Mesothelial cell of epicardium (in vitro differentiated cells): ENCODE data around the gene CAST. TPM values are rescaled to one million over a fixed set of nuclear protein-coding genes. Genes with fewer than 3 reads are reported as not detected.
A peak's percentile ranks its signal among the peaks of the same experiment; 100 is the strongest.

Experiments
- DNase-seq, 2 experiments: peaks; one replicate each; pipeline ENCODE4 v3.0.0; 2021; ENCODE audit warnings: low spot score in 2 of 2; ENCODE audit not compliant: unreplicated experiment in 2 of 2
- H3K27ac Mint-ChIP-seq: 2 replicates; pipeline ENCODE4 v1.8.0; 2021; ENCODE audit warnings: mixed read lengths
- H3K27me3 Mint-ChIP-seq: 2 replicates; pipeline ENCODE4 v1.8.0; 2021; ENCODE audit warnings: low read depth, mixed read lengths
- H3K36me3 Mint-ChIP-seq: 2 replicates; pipeline ENCODE4 v1.8.0; 2021; ENCODE audit warnings: mixed read lengths
- H3K4me1 Mint-ChIP-seq: 2 replicates; pipeline ENCODE4 v1.8.0; 2021; ENCODE audit warnings: mixed read lengths
- H3K4me3 Mint-ChIP-seq: 2 replicates; pipeline ENCODE4 v1.8.0; 2021; ENCODE audit warnings: mild to moderate bottlenecking, moderate library complexity, mixed read lengths
- H3K9me3 Mint-ChIP-seq: 2 replicates; pipeline ENCODE4 v1.8.0; 2021; ENCODE audit warnings: mixed read lengths
- total RNA-seq: library from RNA; stranded (reverse); gene quantifications from 3 replicates; pipeline ENCODE4 v1.2.1, GENCODE V29; 2021
- TF ChIP-seq, protein P1 (sequence below): fragments of 200-600 bp; sonication (generic); IDR thresholded peaks from one replicate; pipeline ENCODE4 v1.5.0; 2021; ENCODE audit warnings: antibody characterized with exemption; ENCODE audit not compliant: unreplicated experiment

CAST gene
- total RNA-seq, 1 donor from 2014 or later = 132 TPM

DNA sequence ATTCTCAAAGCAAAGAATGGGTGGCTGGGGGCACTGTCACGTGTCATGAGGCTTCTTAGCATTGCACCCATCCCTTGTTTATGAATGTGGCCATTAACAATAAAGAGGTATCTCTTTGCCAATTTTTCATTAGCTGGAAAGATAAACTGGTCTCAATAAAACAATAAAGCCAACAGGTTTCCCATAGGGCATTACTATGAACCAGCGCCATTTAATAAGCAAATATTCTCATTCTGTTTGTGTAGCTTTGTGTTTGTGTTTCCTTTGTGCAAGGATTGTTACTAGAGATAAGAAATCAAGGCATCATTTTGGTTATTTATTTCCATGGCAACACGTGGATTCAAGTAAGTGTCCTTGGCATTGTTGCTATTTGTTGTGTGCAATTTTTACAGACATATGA lies 37.6 kb upstream of the CAST start:
- no peaks in the 10 kb centered on the region for H3K9me3 Mint-ChIP-seq
- no peaks in the 10 kb centered on the region for H3K27me3 Mint-ChIP-seq
- TF ChIP-seq, protein P1, sequence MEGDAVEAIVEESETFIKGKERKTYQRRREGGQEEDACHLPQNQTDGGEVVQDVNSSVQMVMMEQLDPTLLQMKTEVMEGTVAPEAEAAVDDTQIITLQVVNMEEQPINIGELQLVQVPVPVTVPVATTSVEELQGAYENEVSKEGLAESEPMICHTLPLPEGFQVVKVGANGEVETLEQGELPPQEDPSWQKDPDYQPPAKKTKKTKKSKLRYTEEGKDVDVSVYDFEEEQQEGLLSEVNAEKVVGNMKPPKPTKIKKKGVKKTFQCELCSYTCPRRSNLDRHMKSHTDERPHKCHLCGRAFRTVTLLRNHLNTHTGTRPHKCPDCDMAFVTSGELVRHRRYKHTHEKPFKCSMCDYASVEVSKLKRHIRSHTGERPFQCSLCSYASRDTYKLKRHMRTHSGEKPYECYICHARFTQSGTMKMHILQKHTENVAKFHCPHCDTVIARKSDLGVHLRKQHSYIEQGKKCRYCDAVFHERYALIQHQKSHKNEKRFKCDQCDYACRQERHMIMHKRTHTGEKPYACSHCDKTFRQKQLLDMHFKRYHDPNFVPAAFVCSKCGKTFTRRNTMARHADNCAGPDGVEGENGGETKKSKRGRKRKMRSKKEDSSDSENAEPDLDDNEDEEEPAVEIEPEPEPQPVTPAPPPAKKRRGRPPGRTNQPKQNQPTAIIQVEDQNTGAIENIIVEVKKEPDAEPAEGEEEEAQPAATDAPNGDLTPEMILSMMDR = no peak
- no peak overlapping the region for H3K4me3 Mint-ChIP-seq
- H3K36me3 Mint-ChIP-seq = no peaks in the 10 kb centered on the region
- H3K4me1 Mint-ChIP-seq = peaks cover 35% of the 10 kb centered on the region
- no peak overlapping the region for H3K27ac Mint-ChIP-seq
- DNase-seq = no peak

DNA sequence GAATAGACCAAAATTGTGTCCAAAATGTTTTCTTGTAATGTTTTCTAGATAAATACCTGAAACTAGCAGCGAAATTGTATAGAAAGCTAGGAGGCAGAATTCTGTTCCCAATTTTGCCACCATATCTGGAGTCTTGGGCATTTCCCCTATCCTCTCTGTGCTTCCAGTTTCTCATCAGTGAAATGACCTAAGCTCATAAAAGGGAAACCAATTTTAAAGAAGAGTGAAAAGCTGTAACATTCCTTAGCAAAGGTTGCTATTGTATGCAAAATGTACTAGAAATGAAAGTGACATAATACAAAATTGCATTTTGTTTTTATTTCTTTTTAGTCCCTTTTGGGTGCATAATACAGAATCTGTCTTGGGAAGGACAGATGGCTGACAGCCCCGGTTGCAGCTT lies 36.8 kb upstream of the CAST start:
- H3K9me3 Mint-ChIP-seq = no peaks in the 10 kb centered on the region
- H3K4me1 Mint-ChIP-seq = peaks cover 42% of the 10 kb centered on the region
- no peak overlapping the region for H3K27ac Mint-ChIP-seq
- H3K27me3 Mint-ChIP-seq = no peaks in the 10 kb centered on the region
- no peaks in the 10 kb centered on the region for H3K36me3 Mint-ChIP-seq
- H3K4me3 Mint-ChIP-seq = no peak overlapping the region
- DNase-seq = no peak
- TF ChIP-seq, protein P1 = no peak

DNA sequence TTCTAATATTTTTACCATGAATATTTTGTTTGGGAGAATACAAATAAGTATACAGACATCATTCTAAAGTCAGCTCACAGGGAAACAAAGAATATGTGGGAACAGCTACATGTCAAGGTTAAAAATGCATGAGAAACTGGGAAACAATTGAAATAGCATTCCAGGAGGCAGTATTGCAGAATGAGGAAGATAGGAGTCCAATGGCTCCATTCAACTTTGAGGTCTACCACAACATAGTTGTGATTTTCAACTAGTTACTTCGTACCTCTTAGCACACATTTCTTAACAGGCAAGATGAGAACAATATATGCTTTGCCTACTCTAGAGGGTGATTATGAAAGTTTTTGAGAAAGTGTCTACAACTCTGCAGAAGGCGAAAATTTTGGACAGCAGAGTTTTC lies 35.2 kb upstream of the CAST start:
- H3K27me3 Mint-ChIP-seq = no peaks in the 10 kb centered on the region
- H3K27ac Mint-ChIP-seq = no peak overlapping the region
- TF ChIP-seq, protein P1 = no peak
- no peak overlapping the region for H3K4me3 Mint-ChIP-seq
- H3K4me1 Mint-ChIP-seq = peaks cover 47% of the 10 kb centered on the region
- no peaks in the 10 kb centered on the region for H3K36me3 Mint-ChIP-seq
- DNase-seq = no peak
- no peaks in the 10 kb centered on the region for H3K9me3 Mint-ChIP-seq

DNA sequence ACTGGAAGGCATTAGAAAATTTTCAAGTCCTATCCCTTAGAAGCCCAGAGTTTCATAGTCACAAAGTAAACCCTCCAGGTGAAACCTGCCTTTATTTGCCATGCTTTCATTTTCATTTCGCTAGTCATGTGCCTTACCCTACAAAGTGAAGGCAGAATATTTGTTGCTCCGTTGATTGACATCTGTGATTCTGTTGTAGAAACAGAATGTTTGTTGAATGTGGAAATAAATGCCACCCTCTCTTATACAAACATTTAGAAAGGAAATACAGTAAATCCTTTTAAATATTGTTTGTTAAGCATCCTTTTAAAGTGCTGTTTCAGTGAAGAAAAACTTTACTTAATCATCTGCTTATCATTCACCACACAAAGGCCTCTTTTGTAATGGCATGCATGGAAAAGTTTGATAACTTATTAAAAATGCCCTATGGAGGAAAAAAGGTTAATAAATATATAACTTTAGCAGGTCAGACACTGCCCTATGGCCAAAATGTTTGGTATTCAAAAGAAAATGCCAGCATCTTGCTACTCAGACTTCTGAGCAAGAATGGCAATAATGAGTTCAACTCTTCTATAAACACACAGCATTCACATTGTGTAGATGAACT lies 34.3 kb upstream of the CAST start:
- Mint-ChIP-seq H3K4me1 (peaks cover 47% of the 10 kb centered on the region), H3K27ac (peak overlapping the region; percentile 10), H3K4me3 (no peak overlapping the region), H3K36me3 (no peaks in the 10 kb centered on the region), H3K9me3 (no peaks in the 10 kb centered on the region), H3K27me3 (no peaks in the 10 kb centered on the region)
- DNase-seq = no peak
- TF ChIP-seq, protein P1 = no peak

DNA sequence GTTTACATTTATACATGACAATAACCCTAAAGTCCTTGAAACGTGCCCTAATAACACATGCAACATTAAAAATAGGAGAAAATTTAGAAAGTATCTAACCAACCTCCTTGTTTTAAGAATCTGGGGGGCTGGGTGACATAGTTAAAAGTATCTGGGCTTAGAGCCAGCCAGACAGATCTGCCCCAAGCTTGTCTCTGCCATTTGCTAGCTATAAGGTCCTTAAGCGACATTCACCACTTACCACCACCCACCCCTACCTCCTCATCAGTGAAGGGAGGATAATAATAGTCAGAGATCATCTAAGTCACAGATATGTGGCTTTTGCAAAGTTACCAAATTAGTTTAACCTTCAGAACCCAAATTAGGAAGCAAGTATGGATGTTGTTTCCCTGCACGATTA lies 33.8 kb upstream of the CAST start:
- H3K4me1 Mint-ChIP-seq = peaks cover 47% of the 10 kb centered on the region
- H3K36me3 Mint-ChIP-seq = no peaks in the 10 kb centered on the region
- no peak overlapping the region for H3K27ac Mint-ChIP-seq
- DNase-seq = no peak
- H3K9me3 Mint-ChIP-seq = no peaks in the 10 kb centered on the region
- TF ChIP-seq, protein P1 = no peak
- H3K27me3 Mint-ChIP-seq = no peaks in the 10 kb centered on the region
- H3K4me3 Mint-ChIP-seq = no peak overlapping the region

DNA sequence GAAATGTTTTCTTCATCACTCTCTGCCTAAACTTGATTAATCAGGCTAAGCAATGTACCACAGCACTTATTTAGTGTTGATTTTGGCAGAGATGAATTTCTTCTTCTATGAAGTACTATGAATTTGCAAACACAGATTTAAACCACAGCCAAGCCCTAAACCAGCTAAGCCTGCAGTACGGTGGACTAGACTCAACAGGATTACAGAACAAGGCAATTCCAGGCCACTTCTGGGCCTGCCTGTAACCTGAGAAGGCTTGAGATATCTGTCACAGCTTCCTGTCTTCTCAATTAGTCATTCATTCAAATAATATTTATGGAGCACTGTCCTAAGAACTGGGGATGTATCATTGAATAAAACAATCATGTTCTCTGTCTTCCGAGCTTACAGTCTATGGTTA lies 32.4 kb upstream of the CAST start:
- Mint-ChIP-seq H3K4me1 (peaks cover 53% of the 10 kb centered on the region), H3K9me3 (no peaks in the 10 kb centered on the region), H3K27me3 (no peaks in the 10 kb centered on the region), H3K4me3 (no peak overlapping the region), H3K36me3 (no peaks in the 10 kb centered on the region), H3K27ac (peak overlapping the region; percentile 36)
- TF ChIP-seq, protein P1 = no peak
- no peak for DNase-seq
